Measurements from ENCODE around the gene OTOGL. TPM values are rescaled to one million over a fixed set of nuclear protein-coding genes. Genes with fewer than 3 reads are reported as not detected.

Gene OTOGL
- total RNA-seq, 4 donors from 2014 or later: 0.04 to 0.57 (median 0.23) TPM; not detected in 1

GRCh38 chr12:80201908-80202307 is 102.6 kb downstream of the OTOGL start:
- H3K9me3 ChIP-seq: no peaks in the 10 kb centered on the region
- H3K27me3 ChIP-seq: no peaks in the 10 kb centered on the region
- H3K27ac ChIP-seq: no peak overlapping the region
- no peaks in the 10 kb centered on the region for H3K36me3 ChIP-seq
- no peaks in the 10 kb centered on the region for H3K4me1 ChIP-seq
- intact Hi-C loops (cut with DNase I): no loop called here
- TF ChIP-seq POLR2A (IDR thresholded peaks at IDR 0.05) (no peak), CTCF (IDR thresholded peaks at IDR 0.05) (no peak)
- WGBS, 2 donors: 90 to 95% methylated on average over 2 of the region's 2 CpGs
- no peak overlapping the region for H3K4me3 ChIP-seq
- no peak for DNase-seq

- intact Hi-C loops (cut with DNase I): no loop called here
- Histone ChIP-seq H3K4me3 (no peak overlapping the region), H3K27me3 (no peaks in the 10 kb centered on the region), H3K9me3 (no peaks in the 10 kb centered on the region), H3K27ac (no peak overlapping the region), H3K4me1 (no peaks in the 10 kb centered on the region), H3K36me3 (no peaks in the 10 kb centered on the region)
- 21 to 35% methylated on average over 1 of the region's 1 CpG for WGBS, 2 donors
- no peak for DNase-seq
- TF ChIP-seq CTCF (IDR thresholded peaks at IDR 0.05): no peak
- no peak for TF ChIP-seq POLR2A (IDR thresholded peaks at IDR 0.05)
These were observed 106.6 kb downstream of the OTOGL start for GRCh38 chr12:80205960-80206359.

GRCh38 chr12:80208071-80208470 is 108.7 kb downstream of the OTOGL start:
- Histone ChIP-seq H3K36me3 (no peaks in the 10 kb centered on the region), H3K27me3 (no peaks in the 10 kb centered on the region), H3K27ac (no peak overlapping the region), H3K9me3 (no peaks in the 10 kb centered on the region), H3K4me1 (no peaks in the 10 kb centered on the region), H3K4me3 (no peak overlapping the region)
- DNase-seq: no peak
- TF ChIP-seq CTCF (IDR thresholded peaks at IDR 0.05) (no peak), POLR2A (IDR thresholded peaks at IDR 0.05) (no peak)
- intact Hi-C loops (cut with DNase I): no loop called here
- 43 to 52% methylated on average over 1 of the region's 1 CpG for WGBS, 2 donors

- Histone ChIP-seq H3K9me3 (no peaks in the 10 kb centered on the region), H3K36me3 (no peaks in the 10 kb centered on the region), H3K27ac (no peak overlapping the region), H3K27me3 (no peaks in the 10 kb centered on the region), H3K4me3 (no peak overlapping the region), H3K4me1 (no peaks in the 10 kb centered on the region)
- 22 to 25% methylated on average over 2 of the region's 2 CpGs for WGBS, 2 donors
- DNase-seq: no peak
- intact Hi-C loops (cut with DNase I): no loop called here
- TF ChIP-seq POLR2A (IDR thresholded peaks at IDR 0.05) (no peak), CTCF (IDR thresholded peaks at IDR 0.05) (no peak)
These were observed 112.3 kb downstream of the OTOGL start for GRCh38 chr12:80211671-80212070.

- intact Hi-C loops (cut with DNase I): no loop called here
- no peak for TF ChIP-seq POLR2A (IDR thresholded peaks at IDR 0.05)
- TF ChIP-seq CTCF (IDR thresholded peaks at IDR 0.05): no peak
- no peaks in the 10 kb centered on the region for H3K27me3 ChIP-seq
- H3K27ac ChIP-seq: no peak overlapping the region
- no peak for DNase-seq
- no peaks in the 10 kb centered on the region for H3K36me3 ChIP-seq
- H3K9me3 ChIP-seq: no peaks in the 10 kb centered on the region
- 74 to 84% methylated on average over 4 of the region's 4 CpGs for WGBS, 2 donors
- no peak overlapping the region for H3K4me3 ChIP-seq
- no peaks in the 10 kb centered on the region for H3K4me1 ChIP-seq
These were observed 113.8 kb downstream of the OTOGL start for GRCh38 chr12:80212938-80213645.
